H1 (cell line): ENCODE data around the gene CLEC2D. TPM values are rescaled to one million over a fixed set of nuclear protein-coding genes. Genes with fewer than 3 reads are reported as not detected.
"Not testable (repeated sequence)": the region's sequence is repeated elsewhere in the genome, so short reads cannot be mapped to it uniquely, and the experiment has no call there.

ENCODE experiments used
- CTCF ChIA-PET: fragments of 300-600 bp; sonication (Branson Sonifier 250); formaldehyde crosslinking; loops from one replicate; lab custom pipeline; 2021; ENCODE audit not compliant: partially characterized antibody; lab: Charles Lee
- POLR2A ChIA-PET: fragments of 300-600 bp; sonication (Branson Sonifier 250); formaldehyde crosslinking; loops from one replicate; lab custom pipeline; 2021; ENCODE audit warnings: inconsistent platforms; ENCODE audit not compliant: partially characterized antibody; lab: Charles Lee
- DNase-seq, 2 experiments: peaks; one replicate each; pipeline versions ENCODE4 v3.0.0 to v3.0.0-alpha.2; 2010 to 2022; ENCODE audit warnings: low spot score in 2 of 2, low read depth in 1 of 2, mixed read lengths in 1 of 2
- FAIRE-seq: peaks from 2 replicates; lab custom pipeline; 2011; peaks lifted over from hg19 to GRCh38; lab: Jason Lieb, UNC
- H2AFZ ChIP-seq: 2 replicates; pipeline ENCODE4 v1.8.1; 2012; ENCODE audit warnings: low read length, inconsistent platforms
- H2AK5ac ChIP-seq: 2 replicates; pipeline ENCODE4 v1.6.1; 2013; ENCODE audit warnings: low read depth, low read length
- H2BK120ac ChIP-seq: replicated peaks from 2 replicates; pipeline ENCODE3; 2013; ENCODE audit warnings: low read depth, low read length, inconsistent platforms
- H2BK12ac ChIP-seq: 2 replicates; pipeline ENCODE4 v1.6.1; 2013; ENCODE audit warnings: low read depth, low read length
- H2BK15ac ChIP-seq: 2 replicates; pipeline ENCODE4 v1.6.1; 2013; ENCODE audit warnings: low read length
- H2BK20ac ChIP-seq: 2 replicates; pipeline ENCODE4 v1.6.1; 2013; ENCODE audit warnings: low read length
- H2BK5ac ChIP-seq: 2 replicates; pipeline ENCODE4 v1.6.1; 2013; ENCODE audit warnings: low read depth, low read length
- H3K14ac ChIP-seq: 2 replicates; pipeline ENCODE4 v1.6.1; 2013; ENCODE audit warnings: inconsistent platforms; ENCODE audit not compliant: insufficient read length
- H3K18ac ChIP-seq: 2 replicates; pipeline ENCODE4 v1.6.1; 2013; ENCODE audit warnings: low read length; ENCODE audit errors: extremely low read depth
- H3K23ac ChIP-seq: 2 replicates; pipeline ENCODE4 v1.6.1; 2013; ENCODE audit warnings: inconsistent platforms; ENCODE audit not compliant: insufficient read length
- H3K23me2 ChIP-seq: 2 replicates; pipeline ENCODE4 v1.6.1; 2013; ENCODE audit warnings: low read depth, low read length
- H3K27ac ChIP-seq: 2 replicates; pipeline ENCODE4 v1.6.1; 2011; ENCODE audit warnings: low read depth, low read length, inconsistent platforms
- H3K27me3 ChIP-seq, 4 experiments: replicated peaks in 1 of 4; 1 replicate in 1 of 4; 2 replicates in 3 of 4; pipeline versions ENCODE4 v1.6.1 to v1.8.1; 2011 to 2013; ENCODE audit warnings: low read length in 3 of 4, mild to moderate bottlenecking in 3 of 4, inconsistent platforms in 2 of 4, mixed read lengths in 2 of 4, moderate library complexity in 1 of 4; ENCODE audit not compliant: control insufficient read depth in 3 of 4, insufficient read depth in 3 of 4; ENCODE audit errors: extremely low read depth in 1 of 4
- H3K36me3 ChIP-seq, 4 experiments: 2 replicates each; pipeline versions ENCODE4 v1.6.1 to v1.8.1; 2011 to 2013; ENCODE audit warnings: mild to moderate bottlenecking in 4 of 4, low read length in 3 of 4, moderate library complexity in 2 of 4, control low read depth in 1 of 4, inconsistent platforms in 1 of 4; ENCODE audit not compliant: insufficient read depth in 4 of 4, control insufficient read depth in 2 of 4
- H3K4ac ChIP-seq: replicated peaks from 2 replicates; pipeline ENCODE3; 2013; ENCODE audit warnings: low read length, low read depth, mixed read lengths, inconsistent platforms; ENCODE audit not compliant: insufficient read length
- H3K4me1 ChIP-seq, 4 experiments: replicated peaks in 1 of 4; 1 replicate in 1 of 4; 2 replicates in 3 of 4; pipeline versions ENCODE4 v1.6.1 to v1.8.1; 2011 to 2013; ENCODE audit warnings: low read length in 3 of 4, inconsistent platforms in 2 of 4, mixed read lengths in 1 of 4; ENCODE audit not compliant: insufficient read depth in 4 of 4, control insufficient read depth in 3 of 4
- H3K4me2 ChIP-seq, 2 experiments: 2 replicates each; pipeline versions ENCODE4 v1.6.1 to v1.8.1; 2011 to 2013; ENCODE audit warnings: low read depth in 2 of 2, low read length in 2 of 2, control low read depth in 1 of 2, inconsistent platforms in 1 of 2, mild to moderate bottlenecking in 1 of 2; ENCODE audit not compliant: insufficient read depth in 1 of 2
- H3K4me3 ChIP-seq, 4 experiments: fragments of 200-600, 300-600 bp in 1 of 4; sonication (generic), shearing (Covaris generic), sonication (Bioruptor Twin) in 1 of 4; 2 replicates each; pipeline versions ENCODE4 v1.5.1 to v1.8.1; 2011 to 2016; ENCODE audit warnings: low read length in 4 of 4, low read depth in 3 of 4, control low read depth in 2 of 4, inconsistent platforms in 2 of 4, mild to moderate bottlenecking in 2 of 4, mixed read lengths in 1 of 4, moderate library complexity in 1 of 4; ENCODE audit not compliant: insufficient read depth in 2 of 4; ENCODE audit errors: extremely low read depth in 1 of 4
- H3K56ac ChIP-seq: replicated peaks from 2 replicates; pipeline ENCODE3; 2013; ENCODE audit warnings: low read depth, mild to moderate bottlenecking, mixed read lengths, low read length, inconsistent platforms; ENCODE audit not compliant: insufficient read length
- H3K79me1 ChIP-seq: 2 replicates; pipeline ENCODE4 v1.6.1; 2013; ENCODE audit warnings: low read depth, low read length, control low read depth
- H3K79me2 ChIP-seq, 2 experiments: 2 replicates each; pipeline versions ENCODE4 v1.6.1 to v1.8.1; 2012 to 2013; ENCODE audit warnings: low read length in 2 of 2, mild to moderate bottlenecking in 2 of 2, inconsistent platforms in 1 of 2; ENCODE audit not compliant: insufficient read depth in 2 of 2, control insufficient read depth in 1 of 2
- H3K9ac ChIP-seq, 4 experiments: replicated peaks in 1 of 4; 1 replicate in 1 of 4; 2 replicates in 3 of 4; pipeline versions ENCODE4 v1.6.1 to v1.8.1; 2011 to 2013; ENCODE audit warnings: low read depth in 3 of 4, low read length in 3 of 4, control low read depth in 2 of 4, mild to moderate bottlenecking in 2 of 4, moderate library complexity in 2 of 4, inconsistent platforms in 1 of 4; ENCODE audit errors: extremely low read depth in 1 of 4
- H3K9me3 ChIP-seq, 2 experiments: 2 replicates each; pipeline versions ENCODE4 v1.6.1 to v1.8.1; 2012 to 2013; ENCODE audit warnings: mild to moderate bottlenecking in 2 of 2, moderate library complexity in 2 of 2, control low read depth in 1 of 2, inconsistent platforms in 1 of 2, low read depth in 1 of 2, low read length in 1 of 2, mixed read lengths in 1 of 2; ENCODE audit not compliant: insufficient read depth in 2 of 2
- H4K20me1 ChIP-seq, 2 experiments: replicated peaks in 1 of 2; 2 replicates each; pipeline versions ENCODE3 to v1.8.1; 2011 to 2013; ENCODE audit warnings: inconsistent platforms in 2 of 2, low read length in 2 of 2, mild to moderate bottlenecking in 1 of 2; ENCODE audit not compliant: insufficient read depth in 2 of 2, control insufficient read depth in 1 of 2
- H4K5ac ChIP-seq: 2 replicates; pipeline ENCODE4 v1.6.1; 2013; ENCODE audit warnings: low read length, low read depth, mixed read lengths, inconsistent platforms; ENCODE audit not compliant: insufficient read length
- H4K8ac ChIP-seq: 2 replicates; pipeline ENCODE4 v1.8.0; 2013; ENCODE audit warnings: mild to moderate bottlenecking, moderate library complexity, low read length, inconsistent platforms; ENCODE audit not compliant: insufficient read depth; ENCODE audit errors: extremely low read depth
- H4K91ac ChIP-seq: replicated peaks from 2 replicates; pipeline ENCODE3; 2013; ENCODE audit warnings: low read length, mixed read lengths, inconsistent platforms; ENCODE audit not compliant: insufficient read length
- WGBS, 2 experiments: shearing (Covaris generic) in 1 of 2; methylation state at CpG; one replicate each; pipeline versions ENCODE4 v1.1.6 to v1.1.7; 2013 to 2015; ENCODE audit warnings: low lambda C conversion rate in 2 of 2, mixed read lengths in 2 of 2, inconsistent platforms in 1 of 2, low coverage in 1 of 2, missing lambda C conversion rate in 1 of 2; ENCODE audit not compliant: insufficient replicate concordance in 2 of 2, insufficient coverage in 1 of 2, insufficient read length in 1 of 2; ENCODE audit errors: extremely low coverage in 1 of 2, missing lambda C conversion rate in 1 of 2; 5-methylcytosine and 5-hydroxymethylcytosine counted together
- polyA plus RNA-seq, 7 experiments: library from polyadenylated mRNA; depleted of rRNA in 3 of 7; stranded (reverse) in 5 of 7; unstranded in 2 of 7; fragments of >200 nt in 5 of 7; fragments of 200-250 nt in 2 of 7; gene quantifications; 1 replicate in 5 of 7; 2 replicates in 1 of 7; 4 replicates in 1 of 7; pipeline versions ENCODE4 v1.2.1 to v1.2.3, GENCODE V29; 2011 to 2013; ENCODE audit warnings: missing spikeins in 2 of 7, mixed read lengths in 2 of 7
- total RNA-seq: library from RNA; stranded (reverse); fragmentation: NEBNext Ultra II Directional; extraction: Animal tissue kit (Norgen Biotek cat#: 25700); gene quantifications from 2 replicates; pipeline ENCODE4 v1.2.1, GENCODE V29; 2021

Gene CLEC2D
- total and polyA plus RNA-seq, 2 of the 8 experiments (the other 6 are each of a cell fraction or from before 2014, with no cell fraction given) = 4.2 to 6.2 TPM

- not testable (repeated sequence) for H3K79me2 ChIP-seq, H3K23me2 ChIP-seq, H3K27ac ChIP-seq, H3K4ac ChIP-seq, H3K79me1 ChIP-seq, H3K14ac ChIP-seq, H2BK15ac ChIP-seq, H2AFZ ChIP-seq, H2BK120ac ChIP-seq, H4K8ac ChIP-seq, H3K27me3 ChIP-seq, H2BK20ac ChIP-seq, H3K4me2 ChIP-seq, H4K5ac ChIP-seq, H3K9ac ChIP-seq, H3K4me1 ChIP-seq, H2BK12ac ChIP-seq, H3K56ac ChIP-seq, DNase-seq, H3K4me3 ChIP-seq, H3K18ac ChIP-seq, H2BK5ac ChIP-seq, FAIRE-seq, H3K36me3 ChIP-seq, H2AK5ac ChIP-seq, H3K23ac ChIP-seq, H4K91ac ChIP-seq, H3K9me3 ChIP-seq, H4K20me1 ChIP-seq
- WGBS, 2 experiments = 95% methylated on average over 14 of the region's 14 CpGs; no CpG with 5 or more reads in 1 of the 2 experiments
- CTCF ChIA-PET = interaction anchor here (1.3 to 3.2 kb wide), 4 partner anchors 9 to 59 kb away, joined by 3 to 11 read pairs (median 4); no protein-coding TSS in a partner anchor
- POLR2A ChIA-PET = interaction anchor here (1.1 kb wide), 1 partner anchor 91 kb away, joined by 3 read pairs; no protein-coding TSS in a partner anchor
Observed at GRCh38 chr12:9738905-9739304, 69.4 kb downstream of the CLEC2D start.
